CD14-positive monocyte (primary cell): ENCODE measurements around the gene VMP1. TPM values are rescaled to one million over a fixed set of nuclear protein-coding genes. Genes with fewer than 3 reads are reported as not detected.

ENCODE experiments used
- DNase-seq, 3 donors: peaks; one replicate each; pipeline ENCODE4 v3.0.0-alpha.2; 2011 to 2022
- H2AFZ ChIP-seq: 2 replicates; pipeline ENCODE4 v1.6.0; 2012; ENCODE audit warnings: mild to moderate bottlenecking, low read depth, low read length, inconsistent platforms; ENCODE audit not compliant: insufficient read depth, poor library complexity, severe bottlenecking
- H3K27ac ChIP-seq, 2 donors: 1 replicate in 1 of 2; 2 replicates in 1 of 2; pipeline ENCODE4 v1.5.1; 2012 to 2013; ENCODE audit warnings: low read length in 2 of 2, control low read depth in 1 of 2, inconsistent platforms in 1 of 2, low read depth in 1 of 2, mild to moderate bottlenecking in 1 of 2
- H3K27me3 ChIP-seq, 2 donors: one replicate each; pipeline versions ENCODE4 v1.6.0 to v1.6.1; 2011 to 2013; ENCODE audit warnings: low read length in 2 of 2; ENCODE audit not compliant: control insufficient read depth in 2 of 2, insufficient read depth in 2 of 2
- H3K36me3 ChIP-seq, 2 donors: replicated peaks in 1 of 2; 1 replicate in 1 of 2; 2 replicates in 1 of 2; pipeline versions ENCODE4 v1.5.1 to v1.6.1; 2012 to 2013; ENCODE audit warnings: low read length in 2 of 2, control low read depth in 1 of 2, inconsistent platforms in 1 of 2, mild to moderate bottlenecking in 1 of 2; ENCODE audit not compliant: insufficient read depth in 2 of 2, control insufficient read depth in 1 of 2
- H3K4me1 ChIP-seq, 2 donors: 1 replicate in 1 of 2; 2 replicates in 1 of 2; pipeline versions ENCODE4 v1.5.1 to v1.6.1; 2012 to 2013; ENCODE audit warnings: low read length in 2 of 2, control low read depth in 1 of 2, inconsistent platforms in 1 of 2, mild to moderate bottlenecking in 1 of 2, moderate library complexity in 1 of 2; ENCODE audit not compliant: insufficient read depth in 2 of 2, control insufficient read depth in 1 of 2
- H3K4me2 ChIP-seq: replicated peaks from 2 replicates; pipeline ENCODE3; 2012; ENCODE audit warnings: low read length, moderate library complexity, mild to moderate bottlenecking; ENCODE audit not compliant: poor library complexity, severe bottlenecking; ENCODE audit errors: extremely low read depth
- H3K4me3 ChIP-seq, 3 experiments: fragments of 200-600 bp in 1 of 3; sonication (generic) in 1 of 3; replicated peaks in 1 of 3; 1 replicate in 2 of 3; 2 replicates in 1 of 3; pipeline ENCODE4 v1.5.1; 2011 to 2013; ENCODE audit warnings: low read length in 3 of 3, mild to moderate bottlenecking in 3 of 3, control low read depth in 2 of 3, low read depth in 2 of 3, inconsistent platforms in 1 of 3, moderate library complexity in 1 of 3
- H3K79me2 ChIP-seq: 2 replicates; pipeline ENCODE4 v1.6.0; 2012; ENCODE audit warnings: mild to moderate bottlenecking, control low read depth, inconsistent platforms, low read length, moderate library complexity; ENCODE audit not compliant: insufficient read depth
- H3K9ac ChIP-seq: 2 replicates; pipeline ENCODE4 v1.6.0; 2017; ENCODE audit warnings: low read length, mild to moderate bottlenecking; ENCODE audit not compliant: insufficient read depth, poor library complexity, severe bottlenecking
- H3K9me3 ChIP-seq, 2 donors: replicated peaks in 1 of 2; 1 replicate in 1 of 2; 2 replicates in 1 of 2; pipeline versions ENCODE4 v1.5.1 to v1.6.1; 2012 to 2013; ENCODE audit warnings: low read length in 2 of 2, control low read depth in 1 of 2; ENCODE audit not compliant: control insufficient read depth in 1 of 2, insufficient read depth in 1 of 2
- H4K20me1 ChIP-seq: 2 replicates; pipeline ENCODE4 v1.6.0; 2012; ENCODE audit warnings: mild to moderate bottlenecking, low read length, control low read depth, moderate library complexity; ENCODE audit not compliant: insufficient read depth
- H3K27ac Mint-ChIP-seq, 7 donors: one replicate each; pipeline ENCODE4 v1.8.0; 2020; ENCODE audit warnings: mild to moderate bottlenecking in 7 of 7, mixed read lengths in 7 of 7, moderate library complexity in 6 of 7, inconsistent platforms in 2 of 7
- H3K27me3 Mint-ChIP-seq, 3 donors: one replicate each; pipeline ENCODE4 v1.8.0; 2021 to 2022; ENCODE audit warnings: low read depth in 3 of 3, mild to moderate bottlenecking in 3 of 3, mixed read lengths in 3 of 3, moderate library complexity in 3 of 3, inconsistent platforms in 1 of 3
- H3K36me3 Mint-ChIP-seq, 2 donors: one replicate each; pipeline ENCODE4 v1.8.0; 2020; ENCODE audit warnings: mixed read lengths in 2 of 2, inconsistent platforms in 1 of 2, mild to moderate bottlenecking in 1 of 2
- H3K4me1 Mint-ChIP-seq: one replicate; pipeline ENCODE4 v1.8.0; 2020; ENCODE audit warnings: mild to moderate bottlenecking, mixed read lengths
- H3K4me3 Mint-ChIP-seq, 2 donors: one replicate each; pipeline ENCODE4 v1.8.0; 2020; ENCODE audit warnings: mild to moderate bottlenecking in 2 of 2, mixed read lengths in 2 of 2, moderate library complexity in 1 of 2
- H3K9me3 Mint-ChIP-seq, 7 donors: one replicate each; pipeline ENCODE4 v1.8.0; 2020 to 2022; ENCODE audit warnings: mixed read lengths in 7 of 7, mild to moderate bottlenecking in 6 of 7, moderate library complexity in 6 of 7, inconsistent platforms in 2 of 7
- CTCF ChIP-seq: fragments of 200-600 bp; IDR thresholded peaks from one replicate; pipeline ENCODE4 v1.8.0; 2022; ENCODE audit warnings: antibody characterized with exemption, mild to moderate bottlenecking
- WGBS: methylation state at CpG from one replicate; pipeline ENCODE4 v1.1.5; 2013; ENCODE audit warnings: missing lambda C conversion rate; ENCODE audit not compliant: insufficient coverage; 5-methylcytosine and 5-hydroxymethylcytosine counted together
- intact Hi-C, 2 donors: fragments of 100-400 bp; cut with micrococcal nuclease; formaldehyde crosslinking; loops; one replicate each; pipeline versions ENCODE4 v1.15.0 to v1.15.1; 2023
- polyA plus RNA-seq, 3 donors: library from polyadenylated mRNA; depleted of rRNA in 1 of 3; unstranded in 2 of 3; stranded (reverse) in 1 of 3; fragments of 300-500 nt in 2 of 3; fragments of >200 nt in 1 of 3; fragmentation: Illumina TruSeq in 2 of 3; gene quantifications; 1 replicate in 2 of 3; 2 replicates in 1 of 3; pipeline ENCODE4 v1.2.3, GENCODE V29; 2012 to 2021

Gene VMP1
- polyA plus RNA-seq, 3 donors: 246 to 511 (median 386) TPM

GRCh38 chr17:59839651-59840328 lies 132.3 kb downstream of the VMP1 start:
- H3K27me3 Mint-ChIP-seq: no peaks in the 10 kb centered on the region
- no CpG with 5 or more reads among the region's 6 CpGs for WGBS
- H3K9ac ChIP-seq: peak overlapping the region; percentile 95

More at GRCh38 chr17:59839651-59840328, 132.3 kb downstream of the VMP1 start:
- peaks cover 41 to 54% of the 10 kb centered on the region in 2 donors for H3K4me1 ChIP-seq
- no peak for DNase-seq
- H2AFZ ChIP-seq: no peak overlapping the region
- TF ChIP-seq CTCF: no peak
- no peaks in the 10 kb centered on the region for H3K9me3 ChIP-seq
- peaks cover 45% of the 10 kb centered on the region for H4K20me1 ChIP-seq
- peak overlapping the region; percentile 71 to 100 (median 98) for H3K4me3 ChIP-seq
- intact Hi-C loops: loop anchor here (5.0 to 10.0 kb wide), 4 partner anchors 32 to 215 kb away; no protein-coding TSS in a partner anchor
- peaks cover 36 to 43% of the 10 kb centered on the region in 2 donors for H3K36me3 ChIP-seq
- H3K79me2 ChIP-seq: peaks cover 65% of the 10 kb centered on the region
- peak overlapping the region; percentile 98 for H3K4me2 ChIP-seq
- peak overlapping the region; percentile 98 to 100 for H3K4me3 Mint-ChIP-seq
- peaks cover 0 to 5% (median 0%) of the 10 kb centered on the region in 7 donors for H3K9me3 Mint-ChIP-seq
- H3K27me3 ChIP-seq: no peaks in the 10 kb centered on the region
- H3K36me3 Mint-ChIP-seq: peaks cover 45 to 62% of the 10 kb centered on the region in 2 donors
- peak overlapping the region; percentile 31 to 100 (median 96) for H3K27ac Mint-ChIP-seq
- H3K27ac ChIP-seq: peak overlapping the region in 1 of 2 donors; percentile 95
- H3K4me1 Mint-ChIP-seq: peaks cover 45% of the 10 kb centered on the region
